ENCODE results near the gene ZBTB3.
A peak's percentile ranks its signal among the peaks of the same experiment; 100 is the strongest.

Gene ZBTB3

DNA sequence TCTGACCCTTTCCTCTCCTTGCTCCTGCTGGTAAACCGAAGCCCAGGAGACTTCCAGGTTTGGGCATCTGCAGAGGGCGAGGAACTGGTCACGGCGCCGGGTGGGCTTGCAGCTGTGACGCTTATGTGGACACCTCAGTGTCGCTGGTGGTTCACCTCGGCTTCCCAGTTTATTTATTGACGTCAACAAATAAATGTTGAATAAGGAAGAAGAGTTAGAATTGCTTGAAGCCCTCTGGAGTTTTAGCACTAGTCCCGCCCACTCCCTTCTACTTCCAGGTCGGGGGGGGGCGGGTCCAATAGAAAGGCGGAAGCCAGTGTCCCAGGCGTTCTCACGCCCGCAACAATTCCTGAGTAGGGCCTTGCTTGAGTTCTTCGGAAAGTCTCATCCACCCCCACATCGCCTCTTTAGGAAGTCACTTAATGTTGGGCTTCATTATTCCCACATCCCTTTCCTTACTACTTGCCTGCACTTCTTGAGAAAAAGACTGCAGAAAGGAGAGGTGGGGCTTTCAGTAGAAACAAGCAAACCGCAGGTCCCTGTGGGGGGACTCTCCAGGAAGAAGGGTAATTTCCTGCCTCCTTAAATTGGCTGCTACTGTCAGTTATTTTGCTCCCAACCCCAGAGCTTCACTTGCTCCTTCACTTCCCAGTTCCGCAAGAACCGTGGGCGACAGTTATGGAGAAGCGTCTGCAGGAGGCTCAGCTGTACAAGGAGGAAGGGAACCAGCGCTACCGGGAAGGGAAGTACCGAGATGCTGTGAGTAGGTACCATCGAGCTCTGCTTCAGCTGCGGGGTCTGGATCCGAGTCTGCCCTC is 25.6 kb downstream of the ZBTB3 start, which contains the start of gene TTC9C:
TTC9C (plus strand) TSS at position 316 of the 818 bp plus-strand sequence; CDS start at position 679, 363 bp downstream.
- TF ChIP-seq, protein P1, sequence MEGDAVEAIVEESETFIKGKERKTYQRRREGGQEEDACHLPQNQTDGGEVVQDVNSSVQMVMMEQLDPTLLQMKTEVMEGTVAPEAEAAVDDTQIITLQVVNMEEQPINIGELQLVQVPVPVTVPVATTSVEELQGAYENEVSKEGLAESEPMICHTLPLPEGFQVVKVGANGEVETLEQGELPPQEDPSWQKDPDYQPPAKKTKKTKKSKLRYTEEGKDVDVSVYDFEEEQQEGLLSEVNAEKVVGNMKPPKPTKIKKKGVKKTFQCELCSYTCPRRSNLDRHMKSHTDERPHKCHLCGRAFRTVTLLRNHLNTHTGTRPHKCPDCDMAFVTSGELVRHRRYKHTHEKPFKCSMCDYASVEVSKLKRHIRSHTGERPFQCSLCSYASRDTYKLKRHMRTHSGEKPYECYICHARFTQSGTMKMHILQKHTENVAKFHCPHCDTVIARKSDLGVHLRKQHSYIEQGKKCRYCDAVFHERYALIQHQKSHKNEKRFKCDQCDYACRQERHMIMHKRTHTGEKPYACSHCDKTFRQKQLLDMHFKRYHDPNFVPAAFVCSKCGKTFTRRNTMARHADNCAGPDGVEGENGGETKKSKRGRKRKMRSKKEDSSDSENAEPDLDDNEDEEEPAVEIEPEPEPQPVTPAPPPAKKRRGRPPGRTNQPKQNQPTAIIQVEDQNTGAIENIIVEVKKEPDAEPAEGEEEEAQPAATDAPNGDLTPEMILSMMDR (IDR thresholded peaks at IDR 0.05; ENCODE audit: insufficient read depth, low read length, missing control alignments): no peak
- ChIA-PET CTCF (interaction anchor here (1.7 to 4.0 kb wide), 2 partner anchors 59 to 337 kb away, joined by 6 to 17 read pairs; partner anchors contain the start of gene TMEM179B), POLR2A (interaction anchor here (0.9 to 2.3 kb wide), 9 partner anchors 11 to 127 kb away, joined by 3 to 24 read pairs (median 7); partner anchors contain the start of genes C11orf98, CSKMT, GNG3 and TMEM179B)
- DNase-seq (ENCODE audit: low read depth, low spot score): peak; percentile 41
- H3K4me3 ChIP-seq (ENCODE audit: low read depth, low read length): peak within 1 kb of the TSS; percentile 96

DNA sequence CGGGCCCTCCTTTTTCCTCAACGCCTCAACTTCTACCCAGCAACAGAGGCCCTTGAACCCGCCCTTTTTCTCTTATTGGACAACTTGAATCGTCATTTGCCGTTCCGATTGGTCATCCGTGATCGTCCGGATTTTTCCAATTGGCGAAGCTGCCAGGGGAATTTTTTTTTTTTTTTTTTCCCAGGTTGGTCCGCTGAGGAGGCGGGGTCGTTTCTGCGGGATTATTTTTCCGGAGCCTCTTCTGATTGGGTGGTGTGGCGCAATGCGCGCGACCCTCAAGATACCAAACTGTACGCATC is 26.1 kb downstream of the ZBTB3 start:
- DNase-seq (ENCODE audit: low read depth, low spot score): peak; percentile 84
- ChIA-PET POLR2A (interaction anchor here (0.5 to 2.5 kb wide), 17 partner anchors 11 to 1009 kb away, joined by 3 to 24 read pairs (median 4); partner anchors contain the start of genes C11orf98, CSKMT, GNG3 and LRRN4CL), CTCF (interaction anchor here (1.0 to 1.7 kb wide), 3 partner anchors 9 to 336 kb away, joined by 3 to 6 read pairs (median 3); no protein-coding TSS in a partner anchor)
- peak overlapping the region; percentile 96 for H3K4me3 ChIP-seq (ENCODE audit: low read depth, low read length)
- TF ChIP-seq, protein P1 (IDR thresholded peaks at IDR 0.05; ENCODE audit: insufficient read depth, low read length, missing control alignments): no peak

DNA sequence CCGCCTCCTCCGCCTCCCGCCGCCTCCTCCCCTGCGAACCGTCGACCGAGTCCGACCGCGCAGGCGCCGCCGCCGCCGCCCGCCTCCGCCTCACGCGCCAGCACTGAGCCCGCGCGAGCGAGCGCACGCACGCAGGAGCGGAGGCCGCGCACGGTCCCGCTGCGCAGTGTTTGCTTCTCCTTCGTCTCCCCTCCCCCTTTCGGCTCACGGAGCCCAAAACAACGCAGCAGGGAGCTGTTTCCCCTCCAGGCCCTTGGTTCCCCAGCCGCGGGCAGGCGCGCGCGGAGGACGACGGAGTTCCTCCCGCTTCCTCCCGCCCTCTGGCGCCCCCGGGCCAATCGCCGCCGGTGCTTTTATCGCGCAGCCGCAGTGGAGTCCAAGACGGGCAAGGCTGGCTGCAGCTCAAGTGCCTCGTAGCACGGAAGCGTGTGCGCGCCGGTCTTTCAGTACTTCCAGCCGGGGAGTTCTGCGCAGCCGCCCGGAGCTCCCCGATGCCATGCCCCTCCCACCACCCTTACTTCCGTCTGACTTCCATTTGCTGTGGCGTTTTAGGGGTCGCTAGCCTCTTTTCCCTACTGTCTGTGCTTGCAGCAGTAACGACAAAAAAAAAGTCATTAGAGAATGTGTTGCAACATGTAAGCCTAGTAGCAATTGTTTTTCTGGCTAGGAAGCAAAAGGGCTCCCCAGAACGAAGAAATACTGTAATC is 26.6 kb downstream of the ZBTB3 start, which contains the start of gene HNRNPUL2:
HNRNPUL2 (minus strand) TSS at position 293 of the 707 bp plus-strand sequence. CDS start 301 bp downstream, outside the sequence.
- ChIA-PET CTCF (interaction anchor here (0.7 to 1.7 kb wide), 5 partner anchors 10 to 336 kb away, joined by 3 to 6 read pairs (median 3); no protein-coding TSS in a partner anchor), POLR2A (interaction anchor here (0.5 to 2.5 kb wide), 19 partner anchors 10 to 1008 kb away, joined by 3 to 24 read pairs (median 4); partner anchors contain the start of genes C11orf98, CSKMT, GNG3 and LRRN4CL)
- peak; percentile 92 for DNase-seq (ENCODE audit: low read depth, low spot score)
- TF ChIP-seq, protein P1 (IDR thresholded peaks at IDR 0.05; ENCODE audit: insufficient read depth, low read length, missing control alignments): peak; percentile 0
- peak within 1 kb of the TSS; percentile 96 for H3K4me3 ChIP-seq (ENCODE audit: low read depth, low read length)

DNA sequence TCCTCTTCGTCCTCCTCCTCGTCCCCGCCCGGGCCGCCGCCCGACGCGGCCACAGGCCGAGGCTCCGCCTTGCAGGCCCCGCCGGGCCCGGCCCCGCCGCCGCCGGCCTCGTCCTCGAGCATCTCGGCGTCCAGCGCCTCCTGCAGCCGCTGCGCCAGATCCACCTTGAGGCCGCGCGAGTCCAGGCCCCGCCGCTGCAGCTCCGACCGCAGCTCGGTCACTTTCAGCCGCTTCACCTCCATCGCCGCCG is 27.1 kb downstream of the ZBTB3 start:
- TF ChIP-seq, protein P1 (IDR thresholded peaks at IDR 0.05; ENCODE audit: insufficient read depth, low read length, missing control alignments): peak; percentile 4
- H3K4me3 ChIP-seq (ENCODE audit: low read depth, low read length): peak overlapping the region; percentile 94
- no peak for DNase-seq (ENCODE audit: low read depth, low spot score)
- ChIA-PET POLR2A (interaction anchor here (0.5 to 2.5 kb wide), 14 partner anchors 10 to 1008 kb away, joined by 3 to 24 read pairs (median 4); partner anchors contain the start of genes C11orf98, CSKMT, GNG3 and TAF6L), CTCF (interaction anchor here (0.7 to 1.7 kb wide), 6 partner anchors 10 to 335 kb away, joined by 3 to 6 read pairs (median 3); no protein-coding TSS in a partner anchor)

DNA sequence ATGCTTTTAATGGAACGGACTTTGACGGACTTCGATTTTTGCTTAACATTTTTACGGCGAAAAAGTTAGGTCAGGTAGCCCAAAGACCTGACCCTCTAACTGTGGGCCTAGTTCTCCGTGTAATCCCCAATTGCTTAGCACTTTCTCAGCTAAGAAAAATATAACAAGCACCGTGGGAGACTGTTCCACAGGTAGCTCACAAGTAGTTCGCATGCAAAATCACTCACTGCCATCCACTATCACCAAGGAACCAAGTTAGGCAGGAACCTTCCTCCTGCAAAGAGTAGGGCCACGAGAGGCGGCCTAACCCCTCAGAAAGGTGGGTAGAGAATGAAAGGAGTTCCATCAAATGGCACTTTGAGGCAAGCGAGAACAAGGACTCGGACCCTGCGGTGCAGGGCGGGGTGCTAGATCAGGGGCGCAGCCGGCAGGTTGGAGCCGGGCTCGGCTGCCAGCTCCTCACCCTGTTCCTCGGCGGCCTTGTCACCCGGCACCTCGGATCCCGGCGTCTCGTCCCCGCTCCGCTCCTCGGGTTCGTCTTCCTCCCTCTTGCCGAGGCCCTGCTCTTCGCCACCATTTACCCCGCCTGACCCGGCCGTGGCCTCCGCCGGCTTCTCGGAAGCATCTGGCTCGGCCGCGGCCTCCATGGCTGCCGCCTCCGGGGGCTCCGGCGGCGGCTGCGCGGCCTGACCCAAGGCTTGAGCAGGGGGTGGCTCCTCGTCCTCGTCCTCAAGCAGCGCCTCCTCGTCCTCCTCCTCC is 27.6 kb downstream of the ZBTB3 start:
- DNase-seq (ENCODE audit: low read depth, low spot score): no peak
- POLR2A ChIA-PET: interaction anchor here (0.7 to 2.5 kb wide), 8 partner anchors 9 to 1007 kb away, joined by 3 to 24 read pairs (median 6); partner anchors contain the start of genes C11orf98, CSKMT, GNG3 and TAF6L
- TF ChIP-seq, protein P1 (IDR thresholded peaks at IDR 0.05; ENCODE audit: insufficient read depth, low read length, missing control alignments): no peak
- CTCF ChIA-PET: interaction anchor here (1.4 to 1.7 kb wide), 3 partner anchors 15 to 335 kb away, joined by 3 to 6 read pairs (median 5); no protein-coding TSS in a partner anchor
- H3K4me3 ChIP-seq (ENCODE audit: low read depth, low read length): peak overlapping the region; percentile 94

Data from AG04449 (cell line).